A172 (cell line): ENCODE results near the gene HOXC10. TPM values are rescaled to one million over a fixed set of nuclear protein-coding genes. Genes with fewer than 3 reads are reported as not detected.

ENCODE experiments used
- DNase-seq: peaks from one replicate; pipeline ENCODE4 v3.0.0-alpha.2; 2015; ENCODE audit warnings: low spot score
- total RNA-seq: library from RNA; depleted of rRNA; stranded (reverse); fragments of >200 nt; shearing (Covaris generic); gene quantifications from 2 replicates; pipeline ENCODE4 v1.2.3, GENCODE V29; 2014

HOXC10 gene
- total RNA-seq, 1 experiment from 2014 or later, result 4.4 TPM

- DNase-seq, result no peak
These were observed 6.1 kb downstream of the HOXC10 start for GRCh38 chr12:53991077-53991460.

GRCh38 chr12:53992377-53992889, 7.5 kb downstream of the HOXC10 start:
- DNase-seq, result no peak

- no peak for DNase-seq
These were observed 8.4 kb downstream of the HOXC10 start for GRCh38 chr12:53993162-53994008.

GRCh38 chr12:53994009-53994263, 9.0 kb downstream of the HOXC10 start:
- DNase-seq, result no peak

GRCh38 chr12:53994264-53995001, 9.5 kb downstream of the HOXC10 start:
- no peak for DNase-seq

GRCh38 chr12:53995002-53995377, 10.0 kb downstream of the HOXC10 start:
- no peak for DNase-seq

- no peak for DNase-seq
These were observed 10.7 kb downstream of the HOXC10 start for GRCh38 chr12:53995378-53996239.

GRCh38 chr12:53996240-53997203, 11.6 kb downstream of the HOXC10 start:
- no peak for DNase-seq

GRCh38 chr12:53997204-53998109, 12.5 kb downstream of the HOXC10 start:
- DNase-seq, result no peak

- DNase-seq, result no peak
These were observed 13.4 kb downstream of the HOXC10 start for GRCh38 chr12:53998110-53998899.

- DNase-seq, result no peak
These were observed 13.9 kb downstream of the HOXC10 start for GRCh38 chr12:53998900-53999236.

- peak; percentile 61 for DNase-seq
These were observed 14.7 kb downstream of the HOXC10 start for GRCh38 chr12:53999559-54000115.

GRCh38 chr12:54000116-54001114, 15.5 kb downstream of the HOXC10 start, which contains the start of gene HOXC9:
Gene HOXC9, plus strand, starts transcription at chr12:54000161. Its CDS starts 28 bp downstream, at chr12:54000189.
- DNase-seq, result no peak

GRCh38 chr12:54001283-54002187, 16.6 kb downstream of the HOXC10 start:
- DNase-seq, result no peak

- DNase-seq, result no peak
These were observed 17.4 kb downstream of the HOXC10 start for GRCh38 chr12:54002278-54002914.

- DNase-seq, result no peak
These were observed 18.0 kb downstream of the HOXC10 start for GRCh38 chr12:54002915-54003389.
